ENCODE results near the gene TMEM156. TPM values are rescaled to one million over a fixed set of nuclear protein-coding genes. Genes with fewer than 3 reads are reported as not detected.

The TMEM156 gene
- total RNA-seq, 6 experiments from 2014 or later = 0.29 to 2.8 (median 1.2) TPM; not detected in 1

GRCh38 chr4:38958453-38959190, 73.6 kb downstream of the TMEM156 start:
- DNase-seq = no peak
- Histone ChIP-seq H3K36me3 (no peaks in the 10 kb centered on the region), H3K4me3 (no peak overlapping the region), H3K27ac (no peak overlapping the region), H3K9me3 (no peaks in the 10 kb centered on the region), H3K4me1 (peaks cover 0 to 9% (median 3%) of the 10 kb centered on the region in 4 donors), H3K27me3 (no peaks in the 10 kb centered on the region)
- WGBS (ENCODE audit: insufficient coverage, low coverage, low lambda C conversion rate, missing lambda C conversion rate) = 85% methylated on average over 4 of the region's 4 CpGs
- TF ChIP-seq POLR2A (IDR thresholded peaks at IDR 0.05) = no peak
- no peak for TF ChIP-seq CTCF (IDR thresholded peaks at IDR 0.05)
- no peak for ATAC-seq
- intact Hi-C loops (cut with DNase I) = no loop called here

GRCh38 chr4:38957893-38958292, 74.3 kb downstream of the TMEM156 start:
- Histone ChIP-seq H3K27me3 (no peaks in the 10 kb centered on the region), H3K4me3 (no peak overlapping the region), H3K36me3 (no peaks in the 10 kb centered on the region), H3K9me3 (no peaks in the 10 kb centered on the region), H3K4me1 (peaks cover 0 to 9% (median 3%) of the 10 kb centered on the region in 4 donors), H3K27ac (no peak overlapping the region)
- ATAC-seq (no peak), DNase-seq (no peak)
- TF ChIP-seq CTCF (IDR thresholded peaks at IDR 0.05) (no peak), POLR2A (IDR thresholded peaks at IDR 0.05) (no peak)
- intact Hi-C loops (cut with DNase I) = no loop called here
- 78% methylated on average over 3 of the region's 3 CpGs for WGBS (ENCODE audit: insufficient coverage, low coverage, low lambda C conversion rate, missing lambda C conversion rate)

GRCh38 chr4:38957261-38957815, 74.9 kb downstream of the TMEM156 start:
- no peaks in the 10 kb centered on the region for H3K9me3 ChIP-seq
- TF ChIP-seq POLR2A (IDR thresholded peaks at IDR 0.05) (no peak), CTCF (IDR thresholded peaks at IDR 0.05) (no peak)
- intact Hi-C loops (cut with DNase I) = no loop called here
- DNase-seq (no peak), ATAC-seq (peak in 3 of 4 donors; percentile 26 to 67 (median 50))
- H3K4me1 ChIP-seq = peaks cover 0 to 9% (median 3%) of the 10 kb centered on the region in 4 donors
- H3K27me3 ChIP-seq = no peaks in the 10 kb centered on the region
- WGBS (ENCODE audit: insufficient coverage, low coverage, low lambda C conversion rate, missing lambda C conversion rate) = 32% methylated on average over 5 of the region's 5 CpGs
- H3K27ac ChIP-seq = no peak overlapping the region
- H3K4me3 ChIP-seq = no peak overlapping the region
- no peaks in the 10 kb centered on the region for H3K36me3 ChIP-seq

- H3K4me1 ChIP-seq = peaks cover 0 to 11% (median 4%) of the 10 kb centered on the region in 4 donors
- 90% methylated on average over 4 of the region's 4 CpGs for WGBS (ENCODE audit: insufficient coverage, low coverage, low lambda C conversion rate, missing lambda C conversion rate)
- no peak for TF ChIP-seq CTCF (IDR thresholded peaks at IDR 0.05)
- intact Hi-C loops (cut with DNase I) = no loop called here
- no peak for DNase-seq
- no peak overlapping the region for H3K4me3 ChIP-seq
- no peaks in the 10 kb centered on the region for H3K36me3 ChIP-seq
- ATAC-seq = no peak
- H3K9me3 ChIP-seq = no peaks in the 10 kb centered on the region
- no peaks in the 10 kb centered on the region for H3K27me3 ChIP-seq
- no peak overlapping the region for H3K27ac ChIP-seq
Observed at GRCh38 chr4:38955957-38956356, 76.3 kb downstream of the TMEM156 start.

Measured in right lobe of liver (tissue), 6 donors.